Measurements from ENCODE around the gene ARHGAP21.
"Not testable (repeated sequence)": the region's sequence is repeated elsewhere in the genome, so short reads cannot be mapped to it uniquely, and the experiment has no call there.

Gene ARHGAP21

DNA sequence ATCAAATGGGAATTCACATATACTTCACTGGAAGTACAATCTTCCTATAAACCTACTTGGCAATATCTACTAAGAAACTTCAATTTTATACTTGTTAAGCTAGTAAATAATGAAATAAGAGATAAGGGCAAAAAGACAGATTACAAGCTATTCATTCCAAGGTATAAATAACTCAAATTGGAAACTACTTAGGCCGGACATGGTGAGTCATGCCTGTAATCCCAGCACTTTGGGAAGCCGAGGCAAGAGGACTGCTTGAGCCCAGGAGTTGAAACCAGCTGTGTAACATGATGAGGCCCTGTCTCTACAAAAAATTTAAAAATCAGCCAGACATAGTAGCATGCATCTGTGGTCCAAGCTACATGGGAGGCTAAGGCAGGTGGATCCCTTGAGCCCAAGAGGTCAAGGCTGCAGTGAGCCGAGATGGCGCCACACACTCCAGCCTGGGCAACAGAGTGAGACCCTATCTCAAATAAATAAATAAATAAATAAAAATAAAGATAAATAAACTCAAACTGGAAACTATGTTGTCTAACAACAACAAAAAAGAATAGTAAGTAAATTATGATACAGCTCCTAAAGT, 37.6 kb downstream of the ARHGAP21 start:
- DNase-seq (ENCODE audit: low read depth, low spot score): no peak

DNA sequence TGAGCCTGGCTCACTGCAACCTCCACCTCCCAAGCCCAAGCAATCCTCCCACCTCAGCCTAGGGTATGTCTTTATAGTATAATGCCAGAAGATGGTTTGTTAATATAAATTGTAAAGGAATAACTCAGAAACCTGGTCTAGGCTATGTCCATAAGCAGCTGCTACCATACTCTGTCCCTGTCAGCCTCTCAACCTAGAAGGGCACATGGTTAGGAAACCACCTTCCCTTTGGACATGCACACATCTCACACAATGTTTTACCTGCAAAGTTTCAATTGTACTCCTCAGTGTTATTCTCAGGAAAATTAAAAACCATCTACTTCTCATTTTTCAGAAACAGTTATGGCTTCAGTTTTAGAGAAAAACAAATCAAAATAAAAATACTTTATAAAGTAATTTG, 40.1 kb downstream of the ARHGAP21 start:
- no peak for DNase-seq (ENCODE audit: low read depth, low spot score)

DNA sequence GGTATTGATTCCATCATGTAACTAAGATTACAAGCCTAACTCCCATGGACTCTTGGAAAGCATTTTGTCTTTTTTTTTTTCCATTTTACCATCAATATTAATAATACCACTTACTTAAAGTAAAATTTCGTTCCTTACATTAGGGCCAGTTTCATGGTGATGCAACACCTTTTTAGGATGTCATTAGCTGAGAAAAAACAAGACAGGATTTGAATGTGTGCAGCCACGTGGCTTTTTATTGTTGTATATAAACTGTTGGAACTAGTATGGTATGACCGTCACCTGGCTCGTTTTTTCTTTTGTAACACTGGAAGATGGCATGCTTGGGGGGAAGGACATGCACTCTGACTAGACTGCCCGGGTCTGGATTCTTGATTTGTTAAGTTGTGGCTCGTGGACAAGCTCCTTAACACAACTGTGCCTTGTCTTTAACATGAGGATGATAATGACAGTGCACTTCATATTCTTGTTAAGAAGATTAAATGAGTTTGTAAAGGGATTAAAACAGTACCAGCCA, 42.1 kb downstream of the ARHGAP21 start:
- DNase-seq (ENCODE audit: low read depth, low spot score): no peak

DNA sequence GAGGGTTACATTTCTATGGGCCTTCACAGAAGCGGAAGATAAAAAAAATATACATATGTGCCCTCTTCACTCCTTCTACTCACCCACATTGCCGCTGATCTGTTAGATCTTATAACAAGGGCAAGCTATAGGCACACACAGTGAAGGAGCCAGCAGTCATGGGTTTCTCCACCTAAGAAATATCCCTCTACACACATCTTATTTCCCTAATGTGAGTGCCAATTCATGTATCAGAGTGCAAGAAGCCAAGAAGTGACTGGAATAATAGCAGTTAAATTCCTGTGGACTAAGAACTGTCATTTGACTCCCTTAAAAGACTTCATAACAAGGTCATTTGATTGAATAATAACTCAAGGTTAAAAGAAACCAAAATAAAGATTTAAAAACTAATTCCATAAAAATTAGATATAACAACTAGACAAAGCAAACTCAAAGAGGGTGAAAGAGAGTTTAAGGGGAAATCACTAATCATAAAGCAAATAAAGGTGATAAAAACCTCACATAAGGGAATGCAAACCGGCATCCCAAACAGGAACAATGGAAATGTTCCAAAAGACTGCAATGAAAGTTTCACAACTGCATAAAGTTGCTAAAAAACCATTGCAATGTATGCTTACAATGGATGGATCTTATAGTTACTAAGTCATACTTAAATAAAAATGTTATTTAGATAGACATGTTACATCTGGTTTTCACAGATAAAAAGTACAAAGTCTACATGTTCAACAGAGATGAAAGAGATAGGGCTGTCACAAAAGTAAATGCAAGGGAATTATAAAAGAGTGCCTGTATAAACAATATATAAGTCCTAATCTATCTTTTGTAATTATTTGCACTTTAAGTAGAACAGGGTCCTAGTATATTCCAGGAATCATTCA, 42.8 kb downstream of the ARHGAP21 start:
- no peak for DNase-seq (ENCODE audit: low read depth, low spot score)

DNA sequence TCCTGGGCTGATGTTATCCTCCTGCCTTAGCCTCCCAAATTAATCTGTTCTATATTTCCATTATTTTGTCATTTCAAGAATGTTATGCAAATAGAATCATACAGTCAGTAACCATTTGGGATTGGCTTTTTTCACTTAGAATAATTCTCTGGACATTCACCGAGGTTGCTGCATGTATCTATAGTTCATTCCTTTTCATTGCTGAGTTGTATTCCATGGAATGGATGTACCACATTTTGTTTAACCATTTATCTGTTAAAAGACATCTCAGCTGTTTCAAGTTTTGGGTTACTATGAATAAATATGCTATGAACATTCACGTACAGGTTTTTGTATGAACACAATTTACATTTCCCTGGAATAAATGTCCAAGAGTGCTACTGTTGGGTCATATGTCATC, 44.9 kb downstream of the ARHGAP21 start:
- DNase-seq (ENCODE audit: low read depth, low spot score): no peak

DNA sequence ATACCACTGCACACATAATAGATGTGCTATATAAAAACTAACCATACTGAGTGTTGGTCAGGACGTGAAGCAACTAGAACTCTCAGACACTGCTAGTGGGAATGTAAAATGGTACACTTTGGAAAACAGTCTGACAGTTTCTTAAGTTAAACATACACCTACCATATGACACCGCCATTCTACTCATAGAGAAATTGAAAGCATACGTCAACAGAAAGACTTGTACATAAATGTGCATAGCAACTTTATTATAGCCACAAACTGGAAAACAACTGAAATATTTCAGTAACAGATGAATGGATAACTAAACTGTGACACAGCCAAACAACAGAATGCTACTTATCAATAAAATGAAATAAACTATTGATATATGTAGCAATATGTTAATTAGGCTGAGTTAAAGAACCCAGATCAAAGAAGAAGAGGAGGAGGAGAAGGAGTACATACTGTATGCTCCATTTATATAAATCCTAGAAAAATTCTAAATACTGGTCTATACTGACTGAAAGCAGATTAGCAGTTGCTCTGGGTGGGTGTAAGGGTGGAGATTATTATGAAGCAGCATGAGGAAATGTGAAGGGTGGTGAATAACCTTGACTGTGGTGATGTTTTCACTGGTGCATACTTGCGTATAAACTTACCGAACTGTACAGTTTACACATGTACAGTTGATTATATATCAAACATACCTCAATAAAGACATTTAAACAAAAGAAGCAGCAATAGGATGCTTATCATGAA, 48.6 kb downstream of the ARHGAP21 start:
- no peak for DNase-seq (ENCODE audit: low read depth, low spot score)

DNA sequence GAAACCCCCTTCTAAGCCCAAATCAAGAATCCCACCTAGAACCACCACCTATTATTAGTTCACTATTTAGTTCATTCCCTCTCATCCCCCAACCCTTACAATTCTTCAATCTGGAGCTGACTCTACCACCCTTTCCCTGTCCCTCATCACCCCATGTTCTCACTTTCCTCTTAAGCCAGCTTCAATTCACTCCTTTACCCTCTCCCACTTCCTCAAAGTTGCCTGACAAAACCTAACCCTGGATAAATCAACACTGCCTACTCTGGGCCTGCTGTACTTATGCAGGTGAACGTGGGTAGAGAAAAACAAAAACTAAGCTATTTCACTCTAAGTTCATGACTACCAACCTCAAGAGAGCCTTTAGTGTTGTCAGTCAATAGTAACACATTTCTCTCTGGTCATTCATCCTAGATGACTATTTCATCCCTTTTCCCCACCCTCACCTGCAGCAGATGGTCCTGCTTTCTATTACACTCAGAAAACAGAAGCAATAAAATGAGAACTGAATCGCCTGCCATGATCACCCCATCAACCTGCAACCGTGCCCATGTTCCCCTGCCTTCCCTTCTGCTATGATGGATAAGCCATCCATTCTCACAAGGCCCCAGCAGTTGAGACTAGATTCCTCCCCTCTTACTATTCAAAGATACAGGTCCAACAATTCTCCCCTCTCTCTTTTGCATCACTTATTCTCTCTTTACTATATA, 52.6 kb downstream of the ARHGAP21 start:
- no peak for DNase-seq (ENCODE audit: low read depth, low spot score)

DNA sequence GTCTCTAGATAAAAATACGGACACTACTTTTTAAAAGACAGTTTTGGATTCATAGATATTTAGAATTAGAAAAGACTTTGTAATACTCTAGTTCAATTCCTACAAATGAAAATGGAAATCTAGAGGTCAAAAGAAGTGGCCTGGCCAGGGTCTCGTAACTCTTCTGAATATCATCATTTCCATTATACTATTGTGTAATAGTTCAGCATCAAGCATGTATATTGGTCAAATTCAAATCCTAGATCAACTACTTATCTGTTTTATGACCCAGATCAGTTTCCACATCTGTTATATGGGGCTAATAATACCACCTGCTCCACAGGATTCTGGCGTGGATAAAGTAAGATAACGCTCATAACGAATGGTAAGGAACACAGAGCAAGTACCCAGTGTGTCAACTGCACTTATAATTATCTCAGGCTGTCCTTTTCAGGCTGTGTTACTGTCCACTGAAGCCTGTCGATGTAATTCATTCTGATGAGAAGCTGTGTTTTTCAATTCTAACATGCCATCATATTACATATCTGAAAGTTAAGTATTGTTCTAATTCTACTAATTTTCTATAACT, 54.3 kb downstream of the ARHGAP21 start:
- DNase-seq (ENCODE audit: low read depth, low spot score): no peak

DNA sequence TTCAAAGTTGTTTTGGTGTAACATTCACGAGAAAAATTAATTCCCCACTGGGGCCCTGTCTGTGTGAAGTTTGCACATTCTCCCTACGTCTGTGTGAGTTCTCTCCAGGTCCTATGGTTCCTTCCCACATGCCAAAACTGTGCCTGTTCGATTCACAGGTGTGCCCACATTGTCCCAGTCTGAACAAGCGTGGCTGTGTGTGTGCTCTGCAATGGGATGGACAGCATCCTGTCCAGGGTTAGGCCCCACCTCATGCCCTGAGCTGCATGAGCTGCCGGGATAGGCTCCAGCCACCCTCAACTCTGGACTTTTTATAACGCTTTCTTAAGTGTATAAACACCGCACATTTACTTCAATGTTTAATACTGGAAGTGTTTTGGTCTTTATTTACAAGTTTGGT, 55.4 kb downstream of the ARHGAP21 start:
- DNase-seq (ENCODE audit: low read depth, low spot score): no peak

DNA sequence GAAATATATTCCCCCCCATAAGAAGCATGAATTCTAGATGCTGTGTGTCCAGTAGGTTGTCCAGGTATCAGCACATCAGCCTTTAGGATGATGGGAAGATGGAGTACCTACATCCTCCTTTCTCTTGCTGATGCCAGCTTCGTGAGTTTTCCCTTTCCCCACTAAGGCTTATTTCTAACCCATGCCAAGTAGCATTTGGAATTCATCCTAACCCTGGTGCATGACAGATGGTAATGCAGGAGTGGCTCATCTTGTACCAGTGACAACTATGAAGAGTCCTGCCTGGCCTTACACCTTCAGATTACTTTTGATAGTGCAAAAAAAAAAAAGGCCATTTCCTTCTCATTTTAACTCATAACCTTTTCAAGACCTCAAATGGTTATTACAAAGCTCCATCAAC, 58.7 kb downstream of the ARHGAP21 start:
- no peak for DNase-seq (ENCODE audit: low read depth, low spot score)

DNA sequence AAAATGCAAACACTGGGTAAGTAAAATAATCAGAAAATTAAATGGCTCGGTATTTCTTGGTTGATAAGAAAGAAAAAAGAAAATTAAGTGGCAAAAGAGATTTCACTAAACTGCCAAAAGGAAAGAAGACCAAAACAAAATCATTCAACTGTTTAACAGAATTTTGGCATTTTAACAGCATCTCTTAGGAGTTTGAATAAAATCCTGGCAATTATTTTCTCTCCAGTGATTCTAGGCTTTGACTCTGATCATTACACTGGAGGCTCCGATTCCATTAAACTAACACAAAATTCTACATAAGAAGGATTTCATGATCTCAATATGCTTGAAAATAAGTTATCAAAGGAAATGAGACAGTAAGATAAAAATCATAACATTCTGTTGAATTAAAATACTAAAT, 62.3 kb downstream of the ARHGAP21 start:
- DNase-seq (ENCODE audit: low read depth, low spot score): no peak

DNA sequence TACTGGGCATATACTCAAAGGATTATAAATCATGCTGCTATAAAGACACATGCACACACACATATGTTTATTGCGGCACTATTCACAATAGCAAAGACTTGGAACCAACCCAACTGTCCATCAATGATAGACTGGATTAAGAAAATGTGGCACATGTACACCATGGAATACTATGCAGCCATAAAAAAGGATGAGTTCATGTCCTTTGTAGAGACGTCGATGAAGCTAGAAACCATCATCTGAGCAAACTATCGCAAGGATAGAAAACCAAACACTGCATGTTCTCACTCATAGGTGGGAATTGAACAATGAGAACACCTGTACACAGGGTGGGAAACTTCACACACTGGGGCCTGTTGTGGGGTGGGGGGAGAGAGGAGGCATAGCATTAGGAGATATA, 65.4 kb downstream of the ARHGAP21 start:
- DNase-seq (ENCODE audit: low read depth, low spot score): not testable (repeated sequence)

DNA sequence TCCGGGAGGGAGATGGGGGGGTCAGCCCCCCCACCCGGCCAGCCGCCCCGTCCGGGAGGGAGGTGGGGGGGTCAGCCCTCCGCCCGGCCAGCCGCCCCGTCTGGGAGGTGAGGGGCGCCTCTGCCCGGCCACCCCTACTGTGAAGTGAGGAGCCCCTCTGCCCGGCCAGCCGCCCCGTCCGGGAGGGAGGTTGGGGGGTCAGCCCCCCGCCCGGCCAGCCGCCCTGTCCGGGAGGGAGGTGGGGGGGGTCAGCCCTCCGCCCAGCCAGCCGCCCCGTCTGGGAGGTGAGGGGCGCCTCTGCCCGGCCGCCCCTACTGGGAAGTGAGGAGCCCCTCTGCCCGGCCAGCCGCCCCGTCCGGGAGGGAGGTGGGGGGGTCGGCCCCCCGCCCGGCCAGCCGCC, 67.4 kb downstream of the ARHGAP21 start:
- DNase-seq (ENCODE audit: low read depth, low spot score): not testable (repeated sequence)

DNA sequence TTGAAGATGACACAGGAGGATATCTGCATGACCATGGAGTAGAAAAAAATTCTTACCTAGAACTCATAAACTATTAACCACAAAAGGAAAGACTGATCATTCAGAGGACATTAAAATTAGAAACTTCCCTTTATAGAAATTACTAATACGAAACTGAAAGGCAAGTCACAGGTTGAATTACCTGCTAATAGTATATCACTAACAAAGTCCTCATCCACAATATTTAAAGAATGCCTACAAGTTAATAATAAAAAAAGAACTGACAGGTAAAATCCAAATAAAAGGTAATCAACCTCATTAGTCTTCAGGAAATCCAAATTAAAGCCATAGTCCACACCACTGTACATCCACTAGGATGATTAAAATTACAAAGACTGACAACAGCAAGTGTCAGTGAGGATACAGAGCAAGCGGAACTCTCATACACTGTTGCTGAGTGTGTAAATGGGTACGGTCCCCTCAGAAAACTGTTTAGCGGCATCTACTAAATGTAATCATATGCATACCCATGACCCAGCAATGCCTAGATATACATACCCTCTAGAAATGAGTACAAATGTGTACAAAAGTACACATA, 71.2 kb downstream of the ARHGAP21 start:
- no peak for DNase-seq (ENCODE audit: low read depth, low spot score)

DNA sequence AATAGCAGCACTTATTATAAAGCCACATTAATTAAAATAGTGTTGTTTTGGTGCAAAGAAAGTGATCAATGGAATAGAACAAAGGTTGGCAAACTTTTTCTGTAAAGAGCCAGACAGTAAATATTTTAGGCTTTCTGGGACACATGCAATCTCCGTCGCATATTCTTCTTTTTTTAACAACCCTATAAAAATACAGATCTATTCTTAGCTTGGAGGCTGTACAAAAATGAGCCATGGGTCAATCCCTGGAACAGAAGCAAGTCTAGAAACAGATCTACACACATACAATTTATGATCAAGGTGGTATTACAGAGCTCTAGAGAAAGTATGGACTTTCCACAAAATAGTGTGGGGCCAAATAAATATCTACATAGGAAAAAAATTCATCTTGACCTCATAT, 71.8 kb downstream of the ARHGAP21 start:
- no peak for DNase-seq (ENCODE audit: low read depth, low spot score)

DNA sequence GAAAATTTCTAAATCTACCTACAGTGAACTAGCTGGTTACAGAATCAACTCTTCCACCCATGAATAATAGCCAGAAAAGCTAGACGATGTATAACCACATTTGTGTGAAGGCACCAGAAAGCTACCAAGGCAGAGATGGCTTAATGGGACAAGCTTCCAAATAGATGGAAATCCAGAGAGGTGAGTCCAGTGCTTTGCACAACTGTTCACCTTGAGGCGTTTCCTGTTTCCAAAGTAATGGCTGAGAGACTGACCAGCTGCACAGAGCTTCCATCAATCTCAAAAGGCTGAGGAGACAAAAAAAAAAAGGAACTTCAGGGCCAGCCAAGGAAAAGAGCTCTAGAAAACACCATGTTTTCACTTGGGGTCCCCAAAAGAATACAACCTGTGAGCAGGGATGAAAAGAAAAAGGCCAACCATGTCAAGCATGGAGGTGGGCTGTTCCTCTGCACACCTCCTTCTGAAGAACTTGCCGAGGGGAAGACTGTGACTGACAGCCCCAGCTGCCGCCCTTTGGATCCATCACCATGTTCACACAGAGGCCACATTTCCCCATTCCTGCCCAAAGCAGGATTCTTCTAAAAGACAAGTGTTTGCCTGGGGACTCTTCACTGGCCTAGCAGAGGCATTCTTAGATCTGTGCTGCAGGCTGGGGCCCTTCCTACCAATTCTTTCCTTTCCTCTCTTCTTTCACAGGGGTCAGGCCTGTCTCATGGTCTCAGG, 72.9 kb downstream of the ARHGAP21 start:
- peak; percentile 42 for DNase-seq (ENCODE audit: low read depth, low spot score)

DNA sequence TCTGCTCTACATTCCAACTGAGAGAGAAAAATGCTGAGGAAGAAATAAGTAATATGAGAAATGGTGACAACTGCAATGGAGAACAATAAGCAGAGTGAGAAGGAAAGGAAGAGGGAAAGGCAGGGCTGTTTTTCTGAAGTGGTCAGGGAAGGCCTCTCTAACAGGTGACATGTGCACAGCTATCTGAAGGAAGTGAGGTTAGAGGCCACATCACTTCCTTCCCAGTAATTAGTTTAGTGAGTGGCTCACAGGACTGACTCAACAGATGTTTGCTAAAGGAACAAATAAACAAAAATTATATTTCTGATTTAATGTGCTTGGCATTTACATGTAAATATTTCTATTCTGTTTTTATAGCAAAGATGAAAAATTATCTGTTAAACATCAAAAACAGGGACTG, 77.9 kb downstream of the ARHGAP21 start:
- DNase-seq (ENCODE audit: low read depth, low spot score): no peak

DNA sequence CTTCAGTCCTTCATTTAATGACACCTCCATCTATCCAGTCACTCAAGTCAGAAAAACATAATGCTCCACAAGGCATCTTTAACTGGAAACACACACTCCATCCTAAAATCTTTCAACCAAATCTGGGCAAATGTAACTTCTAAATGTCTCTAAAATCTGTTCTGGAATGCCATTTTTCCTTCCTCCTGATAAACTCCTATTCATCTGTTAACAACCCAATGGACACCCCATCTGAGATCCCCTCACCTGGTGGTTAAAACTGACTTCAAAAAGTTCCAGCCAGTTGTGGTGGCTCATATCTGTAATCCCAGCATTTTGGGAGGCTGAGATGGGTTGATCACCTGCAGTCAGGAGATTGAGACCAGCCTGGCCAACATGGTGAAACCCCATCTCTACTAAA, 78.7 kb downstream of the ARHGAP21 start:
- DNase-seq (ENCODE audit: low read depth, low spot score): no peak

DNA sequence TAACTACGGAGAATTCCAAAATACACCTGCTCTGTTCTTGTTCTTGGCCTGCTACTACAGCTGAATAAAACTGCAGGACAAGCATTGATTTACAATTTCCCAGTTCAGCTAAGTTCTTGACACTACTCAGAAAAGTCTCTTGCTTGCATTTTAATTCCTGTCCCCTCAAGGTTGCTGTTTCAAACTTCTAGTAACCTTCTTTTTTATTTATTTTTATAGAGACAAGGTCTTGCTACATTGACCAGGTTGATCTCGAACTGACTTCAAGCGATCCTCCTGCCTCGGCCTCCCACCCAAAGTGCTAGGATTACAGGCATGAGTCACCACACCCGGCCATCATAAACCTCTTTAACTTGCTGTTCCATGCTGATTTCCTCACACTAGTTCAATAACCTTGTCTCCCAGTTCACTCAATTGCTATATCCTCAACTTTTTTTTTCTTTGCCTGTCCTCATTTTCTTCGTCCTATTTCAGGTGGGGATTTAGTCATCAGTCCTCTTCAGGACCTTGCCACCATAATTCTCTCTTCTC, 79.9 kb downstream of the ARHGAP21 start:
- no peak for DNase-seq (ENCODE audit: low read depth, low spot score)
